HCT116 (cell line): ENCODE data around the gene GUCA2A. TPM values are rescaled to one million over a fixed set of nuclear protein-coding genes. Genes with fewer than 3 reads are reported as not detected.

Source experiments
- ATAC-seq: fragments of 200-7000 bp; cut with Tn5 transposase; 2 replicates; pipeline ENCODE4 v1.9.1; 2020; ENCODE audit warnings: mild to moderate bottlenecking, moderate library complexity
- BruUV-seq: library from RNA; stranded (reverse); fragments of 400-500 nt; replicated peaks from 2 replicates; lab custom pipeline; 2021; lab: Mats Ljungman, UMichigan
- CTCF ChIA-PET: fragments of 300-600 bp; sonication (Branson Sonifier 250); formaldehyde crosslinking; loops from one replicate; lab custom pipeline; 2021; ENCODE audit warnings: antibody characterized with exemption; lab: Charles Lee
- POLR2A ChIA-PET: fragments of 300-600, 350-600 bp; sonication (Branson Sonifier 250); formaldehyde crosslinking; loops from one replicate; lab custom pipeline; 2021; ENCODE audit warnings: antibody characterized with exemption; lab: Charles Lee
- RAD21 ChIA-PET, 2 experiments: fragments of 300-600 bp; sonication (Branson Sonifier 250); formaldehyde crosslinking; loops; one replicate each; lab custom pipeline; 2023; ENCODE audit warnings: low total read pairs in 2 of 2; ENCODE audit not compliant: uncharacterized antibody in 2 of 2, unreplicated experiment in 2 of 2, low non-redundant PET in 1 of 2; lab: Charles Lee
- DNase-seq: peaks from one replicate; pipeline ENCODE4 v3.0.0-alpha.2; 2010; ENCODE audit warnings: low read depth, low spot score
- H2AFZ ChIP-seq: fragments of 200-600 bp; shearing (Covaris generic), sonication (generic); 2 replicates; pipeline ENCODE4 v1.6.1; 2017; ENCODE audit warnings: low read depth, mixed run types, mixed read lengths, antibody characterized with exemption, low read length; ENCODE audit not compliant: poor library complexity, severe bottlenecking
- H3K27ac ChIP-seq: 2 replicates; pipeline ENCODE4 v1.5.1; 2012; ENCODE audit warnings: low read depth, low read length
- H3K27me3 ChIP-seq: fragments of 200-600 bp; sonication (generic); 2 replicates; pipeline ENCODE4 v1.6.1; 2016; ENCODE audit warnings: mixed run types, low read length, mixed read lengths; ENCODE audit not compliant: insufficient read depth
- H3K36me3 ChIP-seq, 2 experiments: fragments of 200-500 bp in 1 of 2; fragments of 200-600 bp in 1 of 2; sonication (Bioruptor generic) in 1 of 2; sonication (generic) in 1 of 2; 2 replicates each; pipeline versions ENCODE4 v1.5.1 to v1.6.1; 2014 to 2016; ENCODE audit warnings: low read length in 2 of 2, inconsistent platforms in 1 of 2, mixed read lengths in 1 of 2, mixed run types in 1 of 2; ENCODE audit not compliant: insufficient read depth in 2 of 2, control insufficient read depth in 1 of 2
- H3K4me1 ChIP-seq, 2 experiments: fragments of 200-600 bp in 1 of 2; sonication (generic) in 1 of 2; 2 replicates each; pipeline versions ENCODE4 v1.5.1 to v1.6.1; 2012 to 2017; ENCODE audit warnings: low read length in 2 of 2, inconsistent platforms in 1 of 2, mild to moderate bottlenecking in 1 of 2, mixed read lengths in 1 of 2, mixed run types in 1 of 2, moderate library complexity in 1 of 2; ENCODE audit not compliant: insufficient read depth in 2 of 2, control insufficient read depth in 1 of 2
- H3K4me2 ChIP-seq: fragments of 200-600 bp; sonication (generic); 2 replicates; pipeline ENCODE4 v1.6.1; 2017; ENCODE audit warnings: mixed run types, low read length, mixed read lengths
- H3K4me3 ChIP-seq, 2 experiments: fragments of 200-600 bp in 1 of 2; sonication (generic) in 1 of 2; replicated peaks in 1 of 2; 2 replicates each; pipeline ENCODE4 v1.5.1; 2011 to 2016; ENCODE audit warnings: low read length in 2 of 2, control low read depth in 1 of 2, low read depth in 1 of 2, mild to moderate bottlenecking in 1 of 2, mixed read lengths in 1 of 2, mixed run types in 1 of 2
- H3K79me2 ChIP-seq: fragments of 200-600 bp; sonication (generic); 2 replicates; pipeline ENCODE4 v1.6.1; 2017; ENCODE audit warnings: mild to moderate bottlenecking, mixed run types, low read length, moderate library complexity, mixed read lengths; ENCODE audit not compliant: insufficient read depth
- H3K9ac ChIP-seq: fragments of 200-600 bp; sonication (generic); 2 replicates; pipeline ENCODE4 v1.6.1; 2016; ENCODE audit warnings: low read length, mixed read lengths
- H3K9me2 ChIP-seq: fragments of 200-600 bp; sonication (generic), shearing (Covaris generic); 2 replicates; pipeline ENCODE4 v1.6.1; 2017; ENCODE audit warnings: mixed run types, mild to moderate bottlenecking, moderate library complexity; ENCODE audit not compliant: insufficient read depth
- H3K9me3 ChIP-seq, 2 experiments: fragments of 200-500 bp in 1 of 2; fragments of 200-600 bp in 1 of 2; sonication (Bioruptor generic) in 1 of 2; sonication (generic) in 1 of 2; 2 replicates each; pipeline ENCODE4 v1.6.1; 2014 to 2017; ENCODE audit warnings: low read length in 2 of 2, mixed read lengths in 2 of 2, inconsistent platforms in 1 of 2, low read depth in 1 of 2, mild to moderate bottlenecking in 1 of 2, mixed run types in 1 of 2, moderate library complexity in 1 of 2; ENCODE audit not compliant: control insufficient read depth in 1 of 2, insufficient read depth in 1 of 2
- H4K20me1 ChIP-seq: fragments of 200-600 bp; sonication (generic), shearing (Covaris generic); 2 replicates; pipeline ENCODE4 v1.6.1; 2017; ENCODE audit warnings: mixed run types, mild to moderate bottlenecking, moderate library complexity; ENCODE audit not compliant: insufficient read depth
- CTCF ChIP-seq, 3 experiments: fragments of 200-600 bp in 1 of 3; sonication (generic) in 1 of 3; IDR thresholded peaks in 2 of 3; conservative IDR thresholded peaks in 1 of 3; 2 replicates each; pipeline ENCODE4 v1.5.1; 2012 to 2017; ENCODE audit warnings: low read depth in 2 of 3, low read length in 2 of 3, antibody characterized with exemption in 1 of 3, borderline replicate concordance in 1 of 3, control low read depth in 1 of 3, mild to moderate bottlenecking in 1 of 3, mixed read lengths in 1 of 3, mixed run types in 1 of 3, moderate library complexity in 1 of 3; ENCODE audit not compliant: insufficient read depth in 1 of 3
- EGR1 ChIP-seq: IDR thresholded peaks from 2 replicates; pipeline ENCODE4 v1.6.1; 2012; ENCODE audit warnings: low read depth
- ELF1 ChIP-seq: IDR thresholded peaks from 2 replicates; pipeline ENCODE4 v1.6.1; 2012; ENCODE audit warnings: low read depth, borderline replicate concordance
- EZH2phosphoT487 ChIP-seq: fragments of 200-600 bp; IDR thresholded peaks from 2 replicates; pipeline ENCODE4 v1.6.1; 2018; ENCODE audit warnings: antibody characterized with exemption, borderline replicate concordance
- FOSL1 ChIP-seq: IDR thresholded peaks from 2 replicates; pipeline ENCODE4 v1.6.1; 2012; ENCODE audit warnings: low read depth
- MAX ChIP-seq: IDR thresholded peaks from 2 replicates; pipeline ENCODE4 v1.6.1; 2012
- REST ChIP-seq: IDR thresholded peaks from 2 replicates; pipeline ENCODE4 v1.6.1; 2012; ENCODE audit warnings: low read depth
- SP1 ChIP-seq: IDR thresholded peaks from 2 replicates; pipeline ENCODE4 v1.6.1; 2012; ENCODE audit warnings: low read depth
- YY1 ChIP-seq: IDR thresholded peaks from 2 replicates; pipeline ENCODE4 v1.6.1; 2011; ENCODE audit warnings: low read length, low read depth, moderate library complexity, mild to moderate bottlenecking; ENCODE audit not compliant: insufficient replicate concordance; ENCODE audit errors: extremely low read depth
- intact Hi-C: fragments of 100-400 bp; cut with micrococcal nuclease; formaldehyde crosslinking; loops from 2 replicates; pipeline ENCODE4 v1.10.0; 2022
- total RNA-seq: library from RNA; stranded (reverse); gene quantifications from one replicate; pipeline ENCODE4 v1.2.1, GENCODE V29; 2021; ENCODE audit not compliant: unreplicated experiment

The GUCA2A gene
- total RNA-seq, 1 experiment from 2014 or later, result not detected

GRCh38 chr1:42139444-42139843 lies 25.1 kb downstream of the GUCA2A start:
- Histone ChIP-seq H3K27ac (no peak overlapping the region), H2AFZ (no peak overlapping the region), H3K9me2 (no peaks in the 10 kb centered on the region), H3K4me1 (no peaks in the 10 kb centered on the region), H3K36me3 (no peaks in the 10 kb centered on the region), H3K4me2 (no peak overlapping the region), H3K9ac (no peak overlapping the region), H4K20me1 (no peaks in the 10 kb centered on the region), H3K27me3 (no peaks in the 10 kb centered on the region), H3K79me2 (no peaks in the 10 kb centered on the region), H3K9me3 (no peaks in the 10 kb centered on the region), H3K4me3 (no peak overlapping the region)
- no TSS peak for BruUV-seq
- ChIA-PET RAD21 (no interaction called here), POLR2A (no interaction called here), CTCF (no interaction called here)
- ATAC-seq, result no peak
- TF ChIP-seq FOSL1 (no peak), EZH2phosphoT487 (no peak), SP1 (no peak), EGR1 (no peak), CTCF (IDR thresholded peaks at IDR 0.05 in 2 of 3, conservative IDR thresholded peaks at IDR 0.05 in 1 of 3; ENCODE audit: borderline replicate concordance in 1 of 3, insufficient read depth in 1 of 3, low read depth in 2 of 3, low read length in 2 of 3) (no peak), YY1 (no peak), MAX (no peak), REST (no peak), ELF1 (no peak)
- intact Hi-C loops, result no loop called here
- no peak for DNase-seq
